ENCODE data around the gene LSP1.
"Not testable (repeated sequence)": the region's sequence is repeated elsewhere in the genome, so short reads cannot be mapped to it uniquely, and the experiment has no call there.

The LSP1 gene

DNA sequence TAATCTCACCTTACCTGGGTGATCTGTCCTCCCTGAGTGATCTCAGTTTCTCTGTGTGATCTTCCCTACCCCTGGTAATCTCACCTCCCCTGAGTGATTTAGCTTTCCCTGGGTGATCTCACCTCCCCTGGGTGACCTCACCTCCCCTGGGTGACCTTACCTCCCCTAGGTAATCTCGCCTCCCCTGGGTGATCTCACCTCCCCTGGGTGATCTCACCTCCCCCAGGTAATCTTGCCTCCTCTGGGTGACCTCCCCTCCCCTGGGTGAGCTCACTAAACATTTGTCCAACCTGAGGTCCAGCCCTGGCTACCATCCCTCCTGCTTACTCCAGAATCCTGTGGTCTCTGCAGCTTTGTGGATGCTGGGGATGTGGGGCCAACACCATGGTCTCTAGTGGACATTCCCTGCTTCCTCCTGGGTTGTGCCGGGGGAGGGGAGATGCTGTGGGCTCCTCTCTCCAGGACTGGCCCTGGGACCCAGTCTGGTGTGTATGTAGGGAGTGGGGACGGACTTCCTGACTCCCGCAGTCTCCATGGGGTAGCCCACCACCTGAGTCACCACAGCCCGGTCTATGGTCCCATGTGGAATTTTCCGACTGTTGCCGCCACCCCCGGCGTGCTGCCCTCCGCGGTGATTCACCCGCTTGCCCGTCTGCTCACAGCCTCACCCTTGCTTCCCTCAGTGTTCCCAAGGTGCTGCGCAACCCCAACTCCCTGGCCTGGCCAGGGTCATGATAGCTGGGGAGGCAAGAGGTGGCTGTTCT, 9.9 kb downstream of the LSP1 start:
- DNase-seq (ENCODE audit: low read depth in 2 of 2, low spot score in 1 of 2), result no peak

DNA sequence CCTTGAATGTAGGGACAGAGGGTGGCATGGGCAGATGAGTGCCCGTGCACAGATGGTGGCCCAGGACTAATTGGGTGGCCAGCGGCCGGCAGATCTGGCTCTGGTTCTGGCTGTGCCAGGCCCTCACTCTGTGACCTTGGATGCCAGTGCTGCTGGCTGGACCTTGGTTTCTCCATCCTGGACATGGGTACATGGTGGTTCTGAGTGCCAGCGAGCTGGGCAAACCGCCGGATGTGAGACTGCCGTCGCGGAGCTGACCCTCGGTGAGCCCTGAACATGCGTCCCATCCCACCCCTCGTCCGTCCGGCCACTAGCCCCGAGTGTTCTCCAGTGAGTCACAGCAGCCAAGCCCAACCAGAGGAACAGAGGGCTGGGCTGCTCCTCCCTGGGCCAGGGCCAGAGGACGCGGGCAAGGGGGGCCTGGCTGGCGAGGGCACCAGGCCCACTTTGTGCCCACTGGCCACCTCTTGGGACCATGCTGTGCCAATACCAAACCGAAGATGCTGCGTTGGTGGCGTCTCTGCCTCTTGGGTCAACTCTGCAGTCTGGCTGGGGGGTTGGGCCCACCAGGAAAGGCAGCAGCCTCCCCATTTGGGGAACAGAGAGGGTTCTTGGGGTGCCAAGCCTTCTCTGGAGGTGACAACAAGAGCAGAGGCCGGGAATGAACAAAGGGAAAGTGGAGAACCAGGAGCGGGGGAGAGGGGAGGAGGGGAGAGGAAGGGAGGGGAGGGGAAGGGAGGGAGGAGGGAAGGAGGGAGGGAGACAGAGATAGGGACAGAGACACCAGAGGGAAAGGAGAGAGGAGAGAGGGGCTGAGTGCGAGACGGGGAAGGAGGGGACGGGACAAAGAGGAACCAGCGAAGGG, 10.7 kb downstream of the LSP1 start:
- DNase-seq (ENCODE audit: low read depth in 2 of 2, low spot score in 1 of 2), result no peak

DNA sequence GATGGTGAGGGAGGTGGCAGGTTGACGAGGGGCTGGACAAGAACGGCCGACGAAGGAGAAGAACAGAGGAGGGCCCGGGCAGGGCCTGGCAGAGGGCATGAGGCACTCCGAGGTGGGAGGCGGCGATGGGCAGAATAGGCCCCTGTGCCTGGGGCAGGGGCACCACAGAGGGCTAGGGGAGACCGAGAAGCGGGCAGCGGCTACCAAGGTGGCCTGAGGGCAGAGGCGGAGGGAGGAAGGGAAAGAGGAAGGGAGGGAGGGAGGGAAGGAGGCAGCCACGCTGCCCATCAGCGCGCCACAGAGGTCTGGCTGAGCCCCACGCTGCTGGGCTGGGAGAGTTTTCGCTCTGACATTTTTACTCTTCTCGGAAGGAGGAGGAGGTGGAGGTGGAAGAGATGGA, 11.3 kb downstream of the LSP1 start:
- DNase-seq (ENCODE audit: low read depth in 2 of 2, low spot score in 1 of 2), result no peak

DNA sequence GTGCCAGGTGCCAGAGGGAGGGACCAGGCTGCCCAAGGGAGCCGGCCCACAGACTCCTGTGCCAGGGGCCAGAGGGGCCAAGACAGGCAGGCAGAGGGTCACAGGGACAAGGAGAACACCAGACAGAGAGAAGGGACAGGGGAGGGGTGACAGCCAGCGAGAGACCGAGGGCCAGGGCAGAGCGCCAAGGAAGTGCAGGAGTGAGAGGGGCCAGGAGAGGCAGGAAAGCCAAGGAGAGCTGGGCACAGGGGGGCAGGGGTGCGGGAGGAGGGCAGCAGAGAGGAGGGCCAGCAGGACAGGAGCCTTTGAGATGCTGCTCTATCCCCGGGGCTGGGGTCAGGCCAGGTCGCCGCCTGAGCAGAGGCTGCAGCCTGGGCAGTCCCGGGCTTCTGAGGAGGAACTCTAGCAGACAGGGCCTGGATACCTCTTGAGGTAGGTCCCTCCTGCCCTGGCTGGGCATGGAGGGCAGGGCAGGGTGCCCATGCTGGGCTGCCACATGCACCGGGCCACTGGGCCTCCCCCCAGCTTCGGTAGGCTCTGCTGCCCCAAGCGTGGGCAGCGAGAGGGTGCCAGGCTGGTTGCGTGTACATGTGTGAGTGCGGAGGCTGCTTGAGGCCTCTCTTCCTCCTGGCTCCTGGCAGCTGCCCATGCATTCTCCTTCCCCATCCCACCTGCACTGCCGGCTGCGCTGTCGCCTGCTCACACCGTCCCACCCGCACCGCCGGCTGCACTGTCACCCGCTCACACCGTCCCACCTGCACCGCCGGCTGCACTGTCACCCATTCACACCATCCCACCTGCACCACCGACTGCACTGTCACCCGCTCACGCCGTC, 12.2 kb downstream of the LSP1 start:
- DNase-seq (ENCODE audit: low read depth in 2 of 2, low spot score in 1 of 2), result no peak

DNA sequence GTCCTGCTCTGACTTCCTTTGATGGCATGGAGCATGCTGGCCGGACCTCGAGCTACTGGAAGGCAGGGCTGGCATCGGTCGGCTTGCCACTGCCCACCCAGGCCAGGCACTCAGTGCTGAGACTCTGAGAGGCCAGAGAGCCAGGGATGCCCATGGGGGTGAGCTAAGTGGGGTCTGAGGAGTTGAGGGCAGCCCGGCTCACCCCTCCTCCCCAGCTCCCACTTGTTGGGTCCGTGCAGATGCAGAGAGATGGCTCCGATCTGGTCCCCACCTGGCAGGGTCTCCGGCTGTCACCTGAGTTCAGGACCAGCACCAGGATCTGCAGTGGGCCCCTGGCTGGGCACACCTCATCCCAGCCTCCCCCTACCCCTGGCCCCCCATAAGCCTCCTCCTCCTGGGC, 13.3 kb downstream of the LSP1 start:
- no peak for DNase-seq (ENCODE audit: low read depth in 2 of 2, low spot score in 1 of 2)

DNA sequence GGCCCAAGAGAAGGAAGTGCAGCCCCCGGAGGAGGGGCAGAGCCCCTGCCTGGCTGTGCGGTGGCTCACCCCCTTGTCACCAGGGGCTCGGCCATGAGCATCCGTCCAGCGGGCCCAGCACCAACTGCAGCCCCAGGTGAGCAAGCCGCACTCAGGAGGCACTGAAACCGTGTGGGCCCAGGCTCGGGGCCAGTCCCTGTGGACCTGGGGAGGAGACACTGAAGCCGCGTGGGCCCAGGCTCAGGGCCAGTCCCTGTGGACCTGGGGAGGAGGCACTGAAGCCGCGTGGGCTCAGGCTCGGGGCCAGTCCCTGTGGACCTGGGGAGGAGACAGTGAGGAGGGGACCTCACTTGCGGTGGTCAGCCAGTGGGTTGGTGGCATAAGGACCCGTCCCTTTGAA, 13.9 kb downstream of the LSP1 start:
- DNase-seq (ENCODE audit: low read depth in 2 of 2, low spot score in 1 of 2), result no peak

DNA sequence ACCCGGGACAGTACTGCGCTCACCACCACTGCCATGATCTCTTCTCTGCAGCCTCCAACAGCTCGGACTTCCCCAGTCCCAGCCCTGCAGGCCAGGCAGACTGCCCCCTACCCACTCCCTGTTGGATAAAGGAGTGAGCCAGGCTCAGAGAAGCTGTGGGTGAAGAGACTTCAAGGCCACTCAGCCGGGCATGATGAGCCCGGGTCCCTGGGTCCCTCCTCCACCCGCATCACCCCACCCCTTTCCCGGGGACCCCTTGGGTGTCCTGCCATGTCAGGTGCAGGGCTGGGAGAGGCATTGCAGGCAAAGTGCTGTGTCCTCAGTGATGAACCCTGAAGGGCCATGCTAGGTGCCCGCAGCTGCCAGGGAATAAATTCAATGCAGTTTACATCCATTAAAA, 14.5 kb downstream of the LSP1 start:
- DNase-seq (ENCODE audit: low read depth in 2 of 2, low spot score in 1 of 2), result no peak

DNA sequence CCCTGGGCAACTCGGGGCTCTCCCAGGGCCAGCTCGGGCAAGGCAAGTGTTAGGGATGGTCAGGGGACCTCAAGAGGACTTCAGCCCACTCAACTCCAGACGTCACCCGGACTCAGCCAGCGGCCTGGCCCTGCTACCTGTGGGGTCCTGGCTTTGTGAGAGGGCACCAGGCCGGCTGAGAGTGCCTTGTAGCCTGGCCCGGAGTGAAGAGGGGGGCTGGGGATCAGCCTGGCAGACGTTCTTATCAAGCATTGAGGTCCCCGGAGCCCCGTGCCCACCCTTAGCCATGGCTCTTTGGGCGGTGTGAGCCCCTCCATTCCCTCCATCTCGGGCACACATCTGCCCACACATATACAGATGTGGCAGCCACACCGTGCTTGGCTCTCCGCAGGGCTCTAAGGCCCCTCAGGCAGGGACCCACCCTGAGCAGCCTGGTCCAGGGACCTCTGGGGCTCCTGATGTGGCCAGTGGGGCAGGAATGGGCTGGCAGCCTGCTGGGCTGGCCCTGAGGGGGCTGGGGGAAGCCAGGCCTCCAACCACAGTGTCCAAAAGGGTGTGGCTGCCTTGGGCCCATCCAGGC, 15.3 kb downstream of the LSP1 start:
- no peak for DNase-seq (ENCODE audit: low read depth in 2 of 2, low spot score in 1 of 2)

DNA sequence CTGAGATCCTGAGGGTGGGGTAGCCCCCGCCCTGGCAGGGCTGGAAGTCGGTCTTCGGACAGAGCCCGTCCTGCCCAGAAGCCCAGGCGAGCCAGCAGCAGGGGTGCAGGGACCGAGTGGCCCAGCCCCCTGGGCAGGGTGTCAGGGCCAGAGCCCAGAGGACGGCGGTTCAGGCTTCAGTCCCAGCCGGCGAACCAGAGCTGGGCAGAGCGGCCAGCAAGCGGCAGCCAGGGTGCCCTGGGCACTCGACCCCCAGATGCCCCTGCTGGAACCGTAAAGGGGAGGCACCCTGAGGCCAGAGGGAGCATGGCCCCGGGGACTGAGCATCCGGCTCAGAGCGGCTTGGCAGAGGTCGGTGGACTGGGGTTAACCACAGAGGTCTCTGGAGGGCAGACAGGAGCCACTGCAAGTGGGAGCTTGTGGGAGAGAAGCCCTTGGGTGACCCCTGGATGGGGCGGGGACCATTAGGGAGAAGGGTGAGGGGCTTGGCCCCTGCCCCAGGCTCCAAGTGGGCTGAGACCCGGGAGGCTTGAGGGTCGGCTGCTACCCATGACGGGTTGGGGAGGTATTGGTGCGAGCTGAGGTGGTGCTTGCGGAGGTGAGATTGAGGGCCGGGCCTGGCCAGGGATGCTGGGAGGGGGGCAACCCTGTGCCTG, 15.9 kb downstream of the LSP1 start:
- DNase-seq (ENCODE audit: low read depth in 2 of 2, low spot score in 1 of 2), result no peak

DNA sequence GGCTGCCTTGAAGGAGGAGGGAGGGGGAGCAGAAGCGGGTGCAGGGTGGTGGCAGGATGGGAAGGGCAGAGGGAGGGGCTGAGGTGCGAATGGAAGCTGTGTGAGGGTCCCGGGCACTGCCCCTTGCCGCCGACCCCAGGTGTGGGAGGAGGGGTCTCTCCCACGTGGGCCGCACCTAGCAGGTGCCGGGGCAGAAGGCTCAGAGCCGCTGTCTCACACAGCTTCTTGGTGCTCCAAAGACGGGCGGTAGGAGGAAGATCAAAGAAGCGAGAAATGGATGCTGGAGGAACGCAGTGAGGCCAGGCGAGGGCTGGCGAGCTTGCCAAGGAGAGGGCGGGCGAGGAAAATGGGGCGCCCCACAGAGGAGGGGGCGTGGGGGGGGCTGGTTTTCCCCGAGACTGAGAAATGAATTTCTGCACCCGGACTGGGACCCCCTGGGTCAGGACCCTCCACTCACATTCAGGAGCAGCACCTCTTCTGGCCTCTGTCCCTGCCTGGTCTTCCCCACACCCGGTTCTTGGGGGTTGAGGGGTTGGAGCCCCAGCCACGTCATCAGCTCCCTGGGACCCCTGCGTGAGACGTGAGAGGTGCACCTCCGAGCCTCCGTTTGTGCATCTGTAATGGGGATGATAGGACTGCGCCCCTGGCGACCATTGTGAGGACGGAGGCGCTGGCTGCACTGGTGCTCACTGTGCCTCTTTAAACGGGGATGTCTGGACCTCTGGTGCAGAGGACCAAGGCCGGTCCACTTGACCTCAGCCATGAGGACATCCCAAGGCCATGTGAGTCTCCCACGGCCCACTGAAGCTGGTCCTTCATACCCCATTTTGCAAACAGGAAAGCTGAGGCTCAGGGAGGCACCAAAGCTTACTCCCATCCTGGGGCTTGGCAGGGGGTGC, 16.8 kb downstream of the LSP1 start:
- DNase-seq (ENCODE audit: low read depth in 2 of 2, low spot score in 1 of 2), result no peak

DNA sequence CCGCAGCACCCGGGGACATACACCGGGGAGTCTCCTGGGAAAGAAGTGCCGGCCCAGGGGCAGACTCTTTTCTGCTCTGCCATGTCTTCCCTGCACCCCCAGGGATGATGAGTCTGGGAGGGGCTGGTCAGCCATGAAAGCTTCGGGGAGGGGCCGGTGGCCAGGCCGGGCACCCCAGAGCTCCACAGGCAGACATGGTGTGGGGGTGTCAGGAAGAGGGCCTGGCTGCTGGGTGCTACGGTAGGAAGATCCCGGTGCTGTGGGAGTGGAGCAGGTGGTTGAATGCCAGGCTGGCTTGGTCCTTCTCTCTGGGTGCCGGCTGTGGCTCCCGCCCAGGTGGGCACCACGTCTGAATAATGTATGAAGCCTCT, 17.4 kb downstream of the LSP1 start:
- DNase-seq (ENCODE audit: low read depth in 2 of 2, low spot score in 1 of 2), result no peak

DNA sequence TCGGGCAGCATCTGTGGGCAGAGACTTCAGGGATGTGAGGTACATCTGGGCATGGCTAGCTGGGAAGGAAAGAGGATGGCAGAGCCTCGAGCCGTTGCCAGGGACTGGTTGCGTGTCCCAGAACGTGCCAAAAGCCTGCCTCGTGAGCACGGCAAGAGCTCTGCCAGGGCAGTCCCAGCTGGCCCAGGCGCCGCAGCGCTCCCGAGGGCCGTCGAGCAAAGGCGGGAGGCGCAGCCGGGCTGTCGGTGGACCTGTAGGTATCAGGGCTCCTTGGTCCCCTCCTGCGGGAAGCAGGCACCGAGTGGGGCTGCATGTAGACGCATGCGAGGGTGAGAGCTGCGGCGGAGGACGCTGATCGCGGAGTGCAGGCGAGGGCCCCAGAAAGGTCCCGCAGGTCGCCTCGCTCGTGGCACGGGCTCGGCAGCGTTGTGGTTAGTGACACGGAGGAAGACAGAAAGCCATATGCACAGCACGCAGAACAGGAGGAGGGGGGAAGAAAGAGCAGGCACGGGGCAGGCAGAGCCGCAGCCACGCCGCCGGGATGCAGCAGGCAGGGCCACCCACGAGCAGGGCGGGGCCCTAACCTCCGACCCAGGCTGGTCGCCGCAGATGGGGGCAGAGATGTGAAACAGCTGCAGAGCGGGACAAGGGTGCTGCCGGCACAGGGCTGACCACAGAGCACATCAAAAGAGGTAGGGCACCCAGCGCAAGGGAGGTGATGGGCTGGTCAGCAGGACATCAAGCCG, 18.0 kb downstream of the LSP1 start:
- DNase-seq (ENCODE audit: low read depth in 2 of 2, low spot score in 1 of 2), result no peak

DNA sequence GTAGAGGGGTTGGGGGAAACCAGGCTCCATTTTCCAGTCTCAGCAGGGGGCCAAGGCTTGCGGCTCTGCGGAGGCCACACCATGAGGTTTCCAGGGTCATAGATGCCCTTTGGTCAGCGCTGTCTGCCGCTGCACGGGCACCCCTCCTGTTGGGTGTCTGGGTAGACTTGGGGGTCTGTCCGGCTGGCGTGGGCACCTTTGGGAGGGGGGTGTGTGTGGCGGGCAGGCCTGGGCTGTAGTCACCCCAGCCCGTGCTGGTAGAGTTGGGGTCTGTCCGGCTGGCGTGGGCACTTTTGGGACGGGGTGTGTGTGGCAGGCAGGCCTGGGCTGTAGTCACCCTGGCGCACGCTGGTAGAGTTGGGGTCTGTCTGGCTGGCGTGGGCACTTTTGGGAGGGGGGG, 18.6 kb downstream of the LSP1 start:
- DNase-seq (ENCODE audit: low read depth in 2 of 2, low spot score in 1 of 2), result no peak

DNA sequence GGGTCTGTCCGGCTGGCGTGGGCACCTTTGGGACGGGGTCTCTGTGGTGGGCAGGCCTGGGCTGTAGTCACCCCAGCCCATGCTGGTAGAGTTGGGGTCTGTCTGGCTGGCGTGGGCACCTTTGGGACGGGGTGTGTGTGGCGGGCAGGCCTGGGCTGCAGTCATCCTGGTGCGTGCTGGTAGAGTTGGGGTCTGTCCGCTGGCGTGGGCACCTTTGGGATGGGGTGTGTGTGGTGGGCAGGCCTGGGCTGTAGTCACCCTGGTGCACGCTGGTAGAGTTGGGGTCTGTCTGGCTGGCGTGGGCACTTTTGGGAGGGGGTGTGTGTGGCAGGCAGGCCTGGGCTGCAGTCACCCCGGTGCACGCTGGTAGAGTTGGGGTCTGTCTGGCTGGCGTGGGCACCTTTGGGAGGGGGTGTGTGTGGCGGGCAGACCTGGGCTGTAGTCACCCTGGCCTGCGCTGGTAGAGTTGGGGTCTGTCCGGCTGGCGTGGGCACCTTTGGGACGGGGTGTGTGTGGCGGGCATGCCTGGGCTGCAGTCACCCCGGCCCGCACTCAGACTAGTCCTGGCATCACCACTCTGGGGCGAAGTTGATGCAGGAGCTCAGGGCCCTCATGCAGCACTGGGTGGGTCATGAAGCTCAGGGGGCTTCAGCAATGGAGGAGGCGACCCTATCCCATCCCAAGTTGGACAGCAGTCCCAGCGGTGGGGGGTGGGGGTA, 19.5 kb downstream of the LSP1 start:
- no peak for DNase-seq (ENCODE audit: low read depth in 2 of 2, low spot score in 1 of 2)

DNA sequence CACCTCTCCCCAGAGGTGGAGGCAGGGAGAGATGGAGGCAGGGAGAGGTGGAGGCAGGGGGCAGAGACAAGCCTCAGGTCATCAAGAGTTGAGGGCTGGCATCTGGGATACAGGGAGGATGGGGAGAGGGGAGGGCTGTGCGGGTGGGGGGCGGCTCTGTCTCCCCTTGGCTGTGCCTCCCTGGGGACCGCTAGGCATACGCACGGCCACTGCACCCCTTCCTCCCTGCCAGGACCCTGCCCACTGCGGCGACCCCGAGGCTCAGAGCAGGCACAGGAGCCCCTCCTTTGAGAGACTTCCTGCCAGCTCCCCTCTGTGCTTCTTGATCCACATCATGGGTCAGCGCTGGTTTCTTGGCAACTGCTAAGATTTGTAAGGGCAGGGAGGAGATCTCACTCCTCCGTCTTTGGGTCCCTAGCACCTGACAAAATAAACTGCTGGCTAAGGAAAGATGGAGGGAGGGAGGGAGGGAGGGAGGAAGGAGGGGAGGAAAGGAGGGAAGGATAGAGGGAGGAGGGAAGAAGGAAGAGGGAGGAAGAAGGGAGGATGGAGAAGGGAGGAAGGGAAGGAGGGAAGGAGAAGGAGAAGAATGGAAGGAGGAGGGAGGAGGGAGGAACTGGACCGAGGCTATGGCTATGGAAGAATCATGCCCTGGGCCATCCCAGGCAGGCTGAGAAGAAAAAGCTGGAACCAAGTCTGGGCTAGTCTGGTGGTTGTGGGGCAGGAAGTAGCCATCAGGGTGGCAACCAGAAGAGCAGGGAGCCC, 20.3 kb downstream of the LSP1 start:
- no peak for DNase-seq (ENCODE audit: low read depth in 2 of 2, low spot score in 1 of 2)

DNA sequence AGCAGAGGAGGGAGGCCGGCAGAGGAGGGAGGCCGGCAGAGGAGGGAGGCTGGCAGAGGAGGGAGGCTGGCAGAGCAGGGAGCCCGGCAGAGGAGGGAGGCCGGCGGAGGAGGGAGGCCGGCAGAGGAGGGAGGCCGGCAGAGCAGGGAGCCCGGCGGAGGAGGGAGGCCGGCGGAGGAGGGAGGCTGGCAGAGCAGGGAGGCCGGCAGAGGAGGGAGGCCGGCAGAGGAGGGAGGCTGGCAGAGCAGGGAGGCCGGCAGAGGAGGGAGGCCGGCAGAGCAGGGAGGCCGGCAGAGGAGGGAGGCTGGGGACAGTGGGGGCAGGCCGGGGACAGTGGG, 20.9 kb downstream of the LSP1 start:
- not testable (repeated sequence) for DNase-seq (ENCODE audit: low read depth in 2 of 2, low spot score in 1 of 2)

DNA sequence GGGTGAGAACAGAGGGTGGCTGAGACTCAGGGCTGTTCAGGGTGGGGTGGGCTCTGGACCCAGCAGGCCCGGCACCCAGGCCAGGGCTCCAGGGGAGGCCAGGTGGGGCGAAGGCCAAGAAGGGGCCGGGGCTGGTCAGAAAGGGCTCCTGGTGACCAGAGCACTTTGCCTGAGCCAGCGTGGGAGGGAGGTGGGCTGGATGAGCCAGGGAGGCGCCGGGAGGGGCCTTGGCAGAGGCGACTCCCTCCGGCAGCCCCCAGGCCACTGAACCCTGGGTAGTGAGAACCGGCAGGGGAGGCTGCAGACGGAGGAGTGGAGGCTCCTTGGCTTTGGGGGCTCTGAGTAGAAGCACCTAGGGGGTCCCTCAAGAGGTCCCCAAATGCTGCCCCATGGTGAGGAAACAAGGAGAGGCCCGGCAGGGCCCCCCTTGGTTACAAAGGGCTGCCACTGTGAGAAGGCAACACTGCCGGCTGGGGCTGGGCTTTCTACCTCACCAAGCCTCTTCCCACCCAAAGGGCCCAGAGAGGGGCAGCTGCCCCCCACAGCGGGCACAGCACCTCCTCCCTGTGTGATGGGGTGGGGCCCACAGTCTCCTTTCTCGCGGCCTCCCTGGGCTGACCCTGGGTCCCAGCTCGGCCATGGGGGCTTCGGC, 21.7 kb downstream of the LSP1 start:
- DNase-seq (ENCODE audit: low read depth in 2 of 2, low spot score in 1 of 2), result not testable (repeated sequence)
